ENCODE measurements around the gene EFHD1. TPM values are rescaled to one million over a fixed set of nuclear protein-coding genes. Genes with fewer than 3 reads are reported as not detected.
A peak's percentile ranks its signal among the peaks of the same experiment; 100 is the strongest.
"Not testable (repeated sequence)": the region's sequence is repeated elsewhere in the genome, so short reads cannot be mapped to it uniquely, and the experiment has no call there.

The EFHD1 gene
- total RNA-seq, 1 experiment from 2014 or later = 0.24 TPM

- DNase-seq (ENCODE audit: low spot score) = no peak
Observed at GRCh38 chr2:232615339-232615738, 18.1 kb upstream of the EFHD1 start.

- DNase-seq (ENCODE audit: low spot score) = no peak
Observed at GRCh38 chr2:232621186-232621585, 12.2 kb upstream of the EFHD1 start.

- no peak for DNase-seq (ENCODE audit: low spot score)
Observed at GRCh38 chr2:232622563-232622962, 10.8 kb upstream of the EFHD1 start.

- DNase-seq (ENCODE audit: low spot score) = peak; percentile 60
Observed at GRCh38 chr2:232623768-232624765, 9.3 kb upstream of the EFHD1 start.

- DNase-seq (ENCODE audit: low spot score) = no peak
Observed at GRCh38 chr2:232626584-232626983, 6.8 kb upstream of the EFHD1 start.

GRCh38 chr2:232628466-232629128 is 4.8 kb upstream of the EFHD1 start:
- no peak for DNase-seq (ENCODE audit: low spot score)

GRCh38 chr2:232629129-232629475 is 4.3 kb upstream of the EFHD1 start:
- no peak for DNase-seq (ENCODE audit: low spot score)

GRCh38 chr2:232632229-232632903 is 1.0 kb upstream of the EFHD1 start:
- DNase-seq (ENCODE audit: low spot score) = no peak

- DNase-seq (ENCODE audit: low spot score) = peak; percentile 26
Observed at GRCh38 chr2:232632904-232633412, 446 bp upstream of the EFHD1 start.

GRCh38 chr2:232634206-232635150 is 1.1 kb downstream of the EFHD1 start:
- DNase-seq (ENCODE audit: low spot score) = no peak

- not testable (repeated sequence) for DNase-seq (ENCODE audit: low spot score)
Observed at GRCh38 chr2:232635376-232635775, 2.0 kb downstream of the EFHD1 start.

GRCh38 chr2:232635820-232636219 is 2.4 kb downstream of the EFHD1 start:
- DNase-seq (ENCODE audit: low spot score) = no peak

- DNase-seq (ENCODE audit: low spot score) = no peak
Observed at GRCh38 chr2:232636788-232637420, 3.5 kb downstream of the EFHD1 start.

- DNase-seq (ENCODE audit: low spot score) = no peak
Observed at GRCh38 chr2:232637866-232638583, 4.6 kb downstream of the EFHD1 start.

- no peak for DNase-seq (ENCODE audit: low spot score)
Observed at GRCh38 chr2:232641153-232641848, 7.9 kb downstream of the EFHD1 start.

GRCh38 chr2:232643147-232643425 is 9.7 kb downstream of the EFHD1 start:
- DNase-seq (ENCODE audit: low spot score) = no peak

GRCh38 chr2:232643813-232644347 is 10.5 kb downstream of the EFHD1 start:
- no peak for DNase-seq (ENCODE audit: low spot score)

GRCh38 chr2:232645061-232645460 is 11.7 kb downstream of the EFHD1 start:
- no peak for DNase-seq (ENCODE audit: low spot score)

GRCh38 chr2:232646726-232647125 is 13.3 kb downstream of the EFHD1 start:
- no peak for DNase-seq (ENCODE audit: low spot score)
